Endothelial cell (in vitro differentiated cells): ENCODE measurements around the gene HNRNPUL1. TPM values are rescaled to one million over a fixed set of nuclear protein-coding genes. Genes with fewer than 3 reads are reported as not detected.

ENCODE experiments used
- DNase-seq: peaks from one replicate; pipeline ENCODE4 v3.0.0; 2021; ENCODE audit warnings: low spot score
- H3K27ac Mint-ChIP-seq: one replicate; pipeline ENCODE4 v1.8.0; 2021; ENCODE audit warnings: mixed read lengths, inconsistent platforms; ENCODE audit not compliant: unreplicated experiment
- H3K27me3 Mint-ChIP-seq: one replicate; pipeline ENCODE4 v1.8.0; 2021; ENCODE audit warnings: mild to moderate bottlenecking, moderate library complexity, mixed read lengths, inconsistent platforms; ENCODE audit not compliant: unreplicated experiment
- H3K36me3 Mint-ChIP-seq: one replicate; pipeline ENCODE4 v1.8.0; 2021; ENCODE audit warnings: mild to moderate bottlenecking, low read depth, mixed read lengths, inconsistent platforms; ENCODE audit not compliant: unreplicated experiment
- H3K4me1 Mint-ChIP-seq: one replicate; pipeline ENCODE4 v1.8.0; 2021; ENCODE audit warnings: mild to moderate bottlenecking, mixed read lengths, inconsistent platforms; ENCODE audit not compliant: unreplicated experiment
- H3K4me3 Mint-ChIP-seq: one replicate; pipeline ENCODE4 v1.8.0; 2021; ENCODE audit warnings: mild to moderate bottlenecking, mixed read lengths, inconsistent platforms; ENCODE audit not compliant: unreplicated experiment
- H3K9me3 Mint-ChIP-seq: one replicate; pipeline ENCODE4 v1.8.0; 2021; ENCODE audit warnings: mixed read lengths, inconsistent platforms; ENCODE audit not compliant: unreplicated experiment
- total RNA-seq: library from RNA; stranded (reverse); fragmentation: NEBNext Ultra II Directional; extraction: Animal tissue kit (Norgen Biotek cat#: 25700); gene quantifications from one replicate; pipeline ENCODE4 v1.2.1, GENCODE V29; 2021; ENCODE audit not compliant: unreplicated experiment
- TF ChIP-seq, protein P1 (sequence below): fragments of 200-600 bp; sonication (generic); IDR thresholded peaks from one replicate; pipeline ENCODE4 v1.5.0; 2021; ENCODE audit warnings: antibody characterized with exemption; ENCODE audit not compliant: unreplicated experiment

Gene HNRNPUL1
- total RNA-seq, 1 donor from 2014 or later = 259 TPM

DNA sequence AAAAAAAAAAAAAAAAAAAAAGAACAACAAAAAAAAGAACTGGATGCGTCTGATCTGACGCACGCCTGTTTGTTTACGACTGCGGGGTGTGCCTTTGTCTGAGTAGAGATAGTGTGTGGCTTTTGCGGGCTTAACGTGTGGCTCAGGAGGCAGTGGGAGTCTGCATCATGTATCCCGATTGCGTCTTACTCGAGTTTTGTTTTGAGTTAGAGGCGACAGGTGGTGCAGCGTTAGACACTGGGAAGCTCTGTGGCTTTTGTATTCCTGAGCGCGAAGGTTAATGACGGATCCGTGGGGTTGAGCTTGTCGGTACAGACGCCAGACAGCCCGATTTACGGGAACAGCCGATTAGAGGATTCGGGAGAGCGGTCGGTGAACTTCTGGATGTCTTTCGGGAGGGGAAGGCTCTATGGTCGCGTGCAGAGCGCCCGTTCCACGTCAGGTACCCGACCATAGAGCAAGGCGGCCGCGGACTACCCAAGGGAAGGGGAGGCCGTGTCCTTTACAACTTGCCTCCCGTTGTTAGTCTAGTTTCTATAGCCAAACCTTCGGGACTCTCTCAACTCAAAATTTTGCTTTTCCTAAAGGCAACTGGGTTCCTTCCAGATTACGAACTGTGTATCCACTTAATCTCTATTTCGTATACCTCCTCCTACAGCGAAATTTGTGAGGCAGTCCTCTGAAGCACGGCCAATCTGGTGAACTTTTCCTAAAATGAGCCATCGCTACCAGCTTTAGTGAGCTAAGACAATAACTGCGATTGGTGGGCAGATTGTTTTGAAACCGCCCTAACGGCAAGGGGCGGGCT is 926 bp upstream of the HNRNPUL1 start:
- H3K27ac Mint-ChIP-seq = peak overlapping the region; percentile 99
- peak overlapping the region; percentile 94 for H3K4me3 Mint-ChIP-seq
- H3K4me1 Mint-ChIP-seq = peaks cover 40% of the 10 kb centered on the region
- H3K27me3 Mint-ChIP-seq = peaks cover 18% of the 10 kb centered on the region
- peaks cover 36% of the 10 kb centered on the region for H3K36me3 Mint-ChIP-seq
- no peaks in the 10 kb centered on the region for H3K9me3 Mint-ChIP-seq
- DNase-seq = peak; percentile 46
- TF ChIP-seq, protein P1, sequence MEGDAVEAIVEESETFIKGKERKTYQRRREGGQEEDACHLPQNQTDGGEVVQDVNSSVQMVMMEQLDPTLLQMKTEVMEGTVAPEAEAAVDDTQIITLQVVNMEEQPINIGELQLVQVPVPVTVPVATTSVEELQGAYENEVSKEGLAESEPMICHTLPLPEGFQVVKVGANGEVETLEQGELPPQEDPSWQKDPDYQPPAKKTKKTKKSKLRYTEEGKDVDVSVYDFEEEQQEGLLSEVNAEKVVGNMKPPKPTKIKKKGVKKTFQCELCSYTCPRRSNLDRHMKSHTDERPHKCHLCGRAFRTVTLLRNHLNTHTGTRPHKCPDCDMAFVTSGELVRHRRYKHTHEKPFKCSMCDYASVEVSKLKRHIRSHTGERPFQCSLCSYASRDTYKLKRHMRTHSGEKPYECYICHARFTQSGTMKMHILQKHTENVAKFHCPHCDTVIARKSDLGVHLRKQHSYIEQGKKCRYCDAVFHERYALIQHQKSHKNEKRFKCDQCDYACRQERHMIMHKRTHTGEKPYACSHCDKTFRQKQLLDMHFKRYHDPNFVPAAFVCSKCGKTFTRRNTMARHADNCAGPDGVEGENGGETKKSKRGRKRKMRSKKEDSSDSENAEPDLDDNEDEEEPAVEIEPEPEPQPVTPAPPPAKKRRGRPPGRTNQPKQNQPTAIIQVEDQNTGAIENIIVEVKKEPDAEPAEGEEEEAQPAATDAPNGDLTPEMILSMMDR = no peak

DNA sequence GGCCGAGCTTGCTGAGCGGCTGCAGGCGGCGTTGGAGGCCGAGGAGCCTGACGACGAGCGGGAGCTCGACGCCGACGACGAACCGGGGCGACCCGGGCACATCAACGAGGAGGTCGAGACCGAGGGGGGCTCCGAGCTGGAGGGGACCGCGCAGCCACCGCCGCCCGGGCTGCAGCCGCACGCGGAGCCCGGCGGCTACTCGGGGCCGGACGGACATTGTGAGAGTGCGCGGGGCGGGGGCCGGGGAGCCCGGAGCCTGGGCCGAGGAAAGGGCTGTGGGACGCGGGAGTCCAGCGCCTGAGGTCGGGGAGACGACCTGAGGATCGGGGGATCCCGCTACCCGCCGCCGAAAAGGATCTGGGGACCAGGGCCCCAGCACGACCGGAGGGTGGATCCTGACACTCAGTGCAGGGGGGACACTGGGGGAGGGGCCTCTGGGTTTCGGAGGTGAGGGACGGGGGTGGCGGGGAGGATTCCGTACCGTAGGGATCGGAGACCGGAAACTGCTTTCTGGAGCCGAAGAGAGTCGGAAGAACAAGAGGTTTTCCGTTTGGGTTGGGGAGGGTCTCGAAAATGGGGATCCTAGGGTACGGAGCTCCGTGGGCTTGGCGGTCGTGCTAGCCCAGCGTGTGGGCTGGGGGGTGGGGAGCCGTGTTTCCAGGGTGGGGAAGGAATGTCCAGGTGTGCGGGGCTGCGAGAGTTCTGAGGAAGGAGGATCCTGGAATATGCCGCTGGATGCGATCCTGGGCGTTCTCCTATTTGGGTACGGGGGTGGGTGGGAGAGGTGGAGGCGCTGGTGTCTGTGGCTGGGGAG is 616 bp downstream of the HNRNPUL1 start:
- H3K4me3 Mint-ChIP-seq = peak overlapping the region; percentile 100
- peaks cover 15% of the 10 kb centered on the region for H3K27me3 Mint-ChIP-seq
- TF ChIP-seq, protein P1 = no peak
- peaks cover 39% of the 10 kb centered on the region for H3K36me3 Mint-ChIP-seq
- DNase-seq = peak; percentile 56
- H3K4me1 Mint-ChIP-seq = peaks cover 40% of the 10 kb centered on the region
- no peaks in the 10 kb centered on the region for H3K9me3 Mint-ChIP-seq
- peak overlapping the region; percentile 100 for H3K27ac Mint-ChIP-seq

DNA sequence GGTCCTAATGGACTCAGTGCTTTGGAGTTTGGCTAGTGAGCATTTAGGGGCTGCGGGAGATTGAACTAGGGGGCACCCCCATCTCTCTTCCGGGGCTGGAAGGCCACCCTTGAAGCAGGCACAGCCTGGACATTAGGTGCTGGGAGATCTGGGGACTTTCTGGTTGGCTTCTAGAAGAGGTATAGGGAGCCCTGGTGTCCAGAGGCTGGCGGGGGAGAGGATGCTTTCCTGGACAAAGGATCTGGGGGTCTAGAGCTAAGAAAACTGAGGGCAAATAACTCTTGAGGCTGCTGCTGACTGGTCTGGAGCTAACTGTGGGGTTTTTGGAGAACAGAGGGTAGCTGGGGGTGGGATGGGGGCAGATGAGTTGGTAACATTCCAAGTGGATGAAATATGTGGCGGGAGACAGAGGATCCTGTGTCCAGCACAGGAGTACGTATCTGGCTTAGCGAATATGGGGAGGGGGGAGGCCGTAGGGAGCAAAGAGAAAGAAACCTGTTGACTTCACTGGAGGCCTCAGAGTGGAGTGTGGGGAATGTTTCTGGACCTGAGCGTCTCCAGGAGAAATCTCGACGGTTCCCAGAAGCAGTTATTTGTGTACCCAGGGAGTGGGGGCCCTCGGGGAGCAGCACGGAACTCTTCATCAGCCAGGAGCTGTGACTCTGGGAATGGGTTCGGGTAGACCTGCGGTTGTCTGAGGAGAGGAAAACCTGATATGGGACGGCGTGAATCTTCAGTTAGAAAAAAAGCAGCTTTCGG is 1.4 kb downstream of the HNRNPUL1 start:
- H3K4me1 Mint-ChIP-seq = peaks cover 40% of the 10 kb centered on the region
- H3K36me3 Mint-ChIP-seq = peaks cover 39% of the 10 kb centered on the region
- H3K27me3 Mint-ChIP-seq = peaks cover 15% of the 10 kb centered on the region
- H3K4me3 Mint-ChIP-seq = peak overlapping the region; percentile 100
- H3K9me3 Mint-ChIP-seq = no peaks in the 10 kb centered on the region
- TF ChIP-seq, protein P1 = no peak
- peak; percentile 9 for DNase-seq
- peak overlapping the region; percentile 100 for H3K27ac Mint-ChIP-seq

DNA sequence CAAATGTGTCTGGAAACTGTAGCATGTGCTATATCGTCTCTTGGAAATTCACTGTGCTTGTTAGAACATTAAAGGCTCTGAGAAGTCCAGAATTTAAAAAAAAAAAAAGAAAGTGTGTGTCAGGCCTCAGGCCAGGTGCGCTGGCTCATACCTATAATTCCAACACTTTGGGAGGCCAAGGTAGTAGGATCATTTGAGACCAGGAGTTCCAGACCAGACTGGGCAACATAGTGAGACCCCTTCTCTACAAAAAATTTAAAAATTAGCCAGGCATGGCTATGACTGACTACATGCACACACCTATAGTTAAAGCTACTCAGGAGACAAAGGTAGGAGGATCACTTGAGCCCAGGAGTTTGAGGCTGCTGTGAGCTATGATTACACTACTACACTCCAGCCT is 4.9 kb downstream of the HNRNPUL1 start:
- Mint-ChIP-seq H3K4me3 (no peak overlapping the region), H3K36me3 (peaks cover 62% of the 10 kb centered on the region), H3K9me3 (no peaks in the 10 kb centered on the region), H3K27ac (no peak overlapping the region), H3K4me1 (peaks cover 58% of the 10 kb centered on the region), H3K27me3 (peaks cover 3% of the 10 kb centered on the region)
- no peak for DNase-seq
- TF ChIP-seq, protein P1 = no peak
